B cell (primary cell): ENCODE results near the gene UBE2R2. TPM values are rescaled to one million over a fixed set of nuclear protein-coding genes. Genes with fewer than 3 reads are reported as not detected.

Experiments
- ATAC-seq: fragments of 200-7000 bp; cut with Tn5 transposase; one replicate; pipeline ENCODE4 v1.10.0; 2021; ENCODE audit warnings: low read depth, mild to moderate bottlenecking, moderate number of reproducible peaks, moderate library complexity
- CTCF ChIA-PET: fragments of 350-600 bp; sonication (Branson Sonifier 250); formaldehyde crosslinking; loops from one replicate; lab custom pipeline; 2021; ENCODE audit warnings: antibody characterized with exemption, inconsistent platforms; lab: Charles Lee
- POLR2A ChIA-PET: fragments of 350-600 bp; sonication (Branson Sonifier 250); formaldehyde crosslinking; loops from one replicate; lab custom pipeline; 2021; ENCODE audit warnings: antibody characterized with exemption; lab: Charles Lee
- DNase-seq: peaks from one replicate; pipeline ENCODE4 v3.0.0; 2013
- H2AFZ ChIP-seq: 2 replicates; pipeline ENCODE4 v1.6.1; 2012; ENCODE audit warnings: mild to moderate bottlenecking, low read depth, low read length; ENCODE audit not compliant: insufficient read depth, poor library complexity, severe bottlenecking
- H3K27ac ChIP-seq, 2 donors: 1 replicate in 1 of 2; 2 replicates in 1 of 2; pipeline ENCODE4 v1.5.1; 2012 to 2013; ENCODE audit warnings: low read length in 2 of 2, mild to moderate bottlenecking in 2 of 2, moderate library complexity in 1 of 2
- H3K27me3 ChIP-seq, 4 experiments: fragments of 200-600 bp in 1 of 4; sonication (generic) in 1 of 4; replicated peaks in 1 of 4; 1 replicate in 2 of 4; 2 replicates in 2 of 4; pipeline versions ENCODE4 v1.6.1 to v1.7.0; 2013 to 2016; ENCODE audit warnings: low read length in 3 of 4, mild to moderate bottlenecking in 2 of 4, mixed read lengths in 1 of 4, moderate library complexity in 1 of 4; ENCODE audit not compliant: insufficient read depth in 4 of 4, control insufficient read depth in 3 of 4; ENCODE audit errors: control extremely low read depth in 1 of 4
- H3K36me3 ChIP-seq, 2 experiments: replicated peaks in 1 of 2; 1 replicate in 1 of 2; 2 replicates in 1 of 2; pipeline versions ENCODE4 v1.6.1 to v1.7.1; 2013; ENCODE audit warnings: low read length in 1 of 2; ENCODE audit not compliant: insufficient read depth in 2 of 2, control insufficient read depth in 1 of 2; ENCODE audit errors: control extremely low read depth in 1 of 2, extremely low read depth in 1 of 2
- H3K4me1 ChIP-seq, 2 donors: fragments of 200-600 bp in 1 of 2; sonication (generic) in 1 of 2; 1 replicate in 1 of 2; 2 replicates in 1 of 2; pipeline versions ENCODE4 v1.5.1 to v1.6.1; 2013 to 2017; ENCODE audit warnings: low read length in 2 of 2; ENCODE audit not compliant: control insufficient read depth in 2 of 2, insufficient read depth in 2 of 2
- H3K4me2 ChIP-seq: replicated peaks from 2 replicates; pipeline ENCODE3; 2012; ENCODE audit warnings: mild to moderate bottlenecking, low read depth, low read length; ENCODE audit not compliant: poor library complexity, severe bottlenecking
- H3K4me3 ChIP-seq, 5 experiments: fragments of 200-600 bp in 1 of 5; sonication (generic) in 1 of 5; 1 replicate in 3 of 5; 2 replicates in 2 of 5; pipeline versions ENCODE4 v1.5.1 to v1.7.0; 2011 to 2016; ENCODE audit warnings: low read length in 4 of 5, mild to moderate bottlenecking in 4 of 5, low read depth in 2 of 5, control low read depth in 1 of 5, moderate library complexity in 1 of 5; ENCODE audit not compliant: insufficient read depth in 1 of 5; ENCODE audit errors: control extremely low read depth in 1 of 5, extremely low read depth in 1 of 5
- H3K79me2 ChIP-seq: fragments of 200-600 bp; sonication (generic); one replicate; pipeline ENCODE4 v1.6.0; 2016; ENCODE audit warnings: low read length; ENCODE audit not compliant: control insufficient read depth, insufficient read depth
- H3K9ac ChIP-seq: fragments of 200-600 bp; sonication (generic); 2 replicates; pipeline ENCODE4 v1.6.1; 2017; ENCODE audit warnings: mild to moderate bottlenecking, low read length, moderate library complexity
- H3K9me3 ChIP-seq, 3 donors: one replicate each; pipeline versions ENCODE4 v1.6.1 to v1.7.1; 2013; ENCODE audit warnings: low read length in 2 of 3; ENCODE audit not compliant: control insufficient read depth in 2 of 3, insufficient read depth in 1 of 3; ENCODE audit errors: control extremely low read depth in 1 of 3
- H4K20me1 ChIP-seq: 2 replicates; pipeline ENCODE4 v1.6.0; 2012; ENCODE audit warnings: mild to moderate bottlenecking, low read length; ENCODE audit not compliant: insufficient read depth, control insufficient read depth, poor library complexity, severe bottlenecking
- H3K27ac Mint-ChIP-seq: one replicate; pipeline ENCODE4 v1.8.0; 2021; ENCODE audit warnings: mixed read lengths
- H3K27me3 Mint-ChIP-seq: one replicate; pipeline ENCODE4 v1.8.0; 2021; ENCODE audit warnings: mixed read lengths
- H3K4me1 Mint-ChIP-seq: one replicate; pipeline ENCODE4 v1.8.0; 2021; ENCODE audit warnings: mixed read lengths
- H3K4me3 Mint-ChIP-seq: one replicate; pipeline ENCODE4 v1.8.0; 2021; ENCODE audit warnings: mixed read lengths
- H3K9me3 Mint-ChIP-seq: one replicate; pipeline ENCODE4 v1.8.0; 2022; ENCODE audit warnings: mixed read lengths; ENCODE audit not compliant: insufficient read depth
- EZH2 ChIP-seq: IDR thresholded peaks from 2 replicates; pipeline ENCODE4 v1.6.1; 2012; ENCODE audit warnings: borderline replicate concordance, low read depth, mild to moderate bottlenecking, moderate library complexity, low read length; ENCODE audit not compliant: insufficient read depth, poor library complexity, severe bottlenecking
- WGBS: methylation state at CpG from one replicate; pipeline ENCODE4 v1.1.5; 2013; ENCODE audit warnings: missing lambda C conversion rate; ENCODE audit not compliant: insufficient coverage; 5-methylcytosine and 5-hydroxymethylcytosine counted together
- intact Hi-C: fragments of 100-400 bp; cut with micrococcal nuclease; formaldehyde crosslinking; loops from one replicate; pipeline ENCODE4 v1.10.0; 2022
- polyA plus RNA-seq: library from polyadenylated mRNA; depleted of rRNA; stranded (reverse); fragments of >200 nt; gene quantifications from 2 replicates; pipeline ENCODE4 v1.2.3, GENCODE V29; 2012
- total RNA-seq, 2 donors: library from RNA; stranded (reverse); fragments of 120-200 nt in 1 of 2; gene quantifications; 1 replicate in 1 of 2; 2 replicates in 1 of 2; pipeline versions ENCODE4 v1.2.3 to v1.2.4, GENCODE V29; 2013 to 2022
- TF ChIP-seq, protein P1 (sequence below): fragments of 200-600 bp; IDR thresholded peaks from one replicate; pipeline ENCODE4 v1.8.0; 2022; ENCODE audit warnings: antibody characterized with exemption, mild to moderate bottlenecking

UBE2R2 gene
- total and polyA plus RNA-seq, 2 donors (not counting 1 experiment from before 2014, with no cell fraction given), result 18.9 to 48.8 TPM

DNA sequence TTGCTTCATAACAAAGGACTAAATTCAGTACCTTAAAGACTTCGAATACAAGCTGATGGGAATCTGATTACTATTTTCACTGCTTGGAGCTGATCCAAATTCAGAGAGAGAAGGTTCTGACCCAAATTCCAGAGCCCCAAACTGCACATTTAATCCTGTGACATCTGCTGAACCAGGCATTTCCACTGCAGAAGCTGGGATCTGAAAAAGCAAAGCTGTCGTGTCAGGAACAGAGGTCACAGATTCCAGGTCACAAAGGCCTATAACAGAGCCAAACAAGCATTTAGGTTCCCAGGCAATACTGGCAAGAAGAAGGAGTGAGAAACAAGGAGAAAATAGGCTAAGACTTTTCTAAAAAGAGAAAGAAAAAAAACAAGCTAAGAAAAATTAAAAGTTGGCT is 126.4 kb downstream of the UBE2R2 start:
- ATAC-seq (no peak), DNase-seq (no peak)
- Histone ChIP-seq H3K4me1 (no peaks in the 10 kb centered on the region), H2AFZ (no peak overlapping the region), H3K36me3 (peaks cover 7 to 38% of the 10 kb centered on the region in 2 experiments), H3K79me2 (no peaks in the 10 kb centered on the region), H3K27me3 (no peaks in the 10 kb centered on the region), H3K4me3 (no peak overlapping the region), H3K4me2 (no peak overlapping the region), H3K27ac (no peak overlapping the region), H3K9ac (no peak overlapping the region), H3K9me3 (no peaks in the 10 kb centered on the region), H4K20me1 (no peaks in the 10 kb centered on the region)
- Mint-ChIP-seq H3K27me3 (no peaks in the 10 kb centered on the region), H3K4me1 (no peaks in the 10 kb centered on the region), H3K4me3 (no peak overlapping the region), H3K27ac (no peak overlapping the region), H3K9me3 (no peaks in the 10 kb centered on the region)
- no peak for TF ChIP-seq EZH2
- TF ChIP-seq, protein P1, sequence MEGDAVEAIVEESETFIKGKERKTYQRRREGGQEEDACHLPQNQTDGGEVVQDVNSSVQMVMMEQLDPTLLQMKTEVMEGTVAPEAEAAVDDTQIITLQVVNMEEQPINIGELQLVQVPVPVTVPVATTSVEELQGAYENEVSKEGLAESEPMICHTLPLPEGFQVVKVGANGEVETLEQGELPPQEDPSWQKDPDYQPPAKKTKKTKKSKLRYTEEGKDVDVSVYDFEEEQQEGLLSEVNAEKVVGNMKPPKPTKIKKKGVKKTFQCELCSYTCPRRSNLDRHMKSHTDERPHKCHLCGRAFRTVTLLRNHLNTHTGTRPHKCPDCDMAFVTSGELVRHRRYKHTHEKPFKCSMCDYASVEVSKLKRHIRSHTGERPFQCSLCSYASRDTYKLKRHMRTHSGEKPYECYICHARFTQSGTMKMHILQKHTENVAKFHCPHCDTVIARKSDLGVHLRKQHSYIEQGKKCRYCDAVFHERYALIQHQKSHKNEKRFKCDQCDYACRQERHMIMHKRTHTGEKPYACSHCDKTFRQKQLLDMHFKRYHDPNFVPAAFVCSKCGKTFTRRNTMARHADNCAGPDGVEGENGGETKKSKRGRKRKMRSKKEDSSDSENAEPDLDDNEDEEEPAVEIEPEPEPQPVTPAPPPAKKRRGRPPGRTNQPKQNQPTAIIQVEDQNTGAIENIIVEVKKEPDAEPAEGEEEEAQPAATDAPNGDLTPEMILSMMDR, result no peak
- ChIA-PET POLR2A (no interaction called here), CTCF (no interaction called here)
- 94% methylated on average over 2 of the region's 2 CpGs for WGBS
- intact Hi-C loops, result no loop called here

- Histone ChIP-seq H3K9me3 (no peaks in the 10 kb centered on the region), H2AFZ (no peak overlapping the region), H3K27ac (no peak overlapping the region), H3K36me3 (peaks cover 7 to 31% of the 10 kb centered on the region in 2 experiments), H3K4me3 (no peak overlapping the region), H3K27me3 (no peaks in the 10 kb centered on the region), H3K4me1 (no peaks in the 10 kb centered on the region), H3K9ac (no peak overlapping the region), H3K79me2 (no peaks in the 10 kb centered on the region), H4K20me1 (no peaks in the 10 kb centered on the region), H3K4me2 (no peak overlapping the region)
- Mint-ChIP-seq H3K27ac (no peak overlapping the region), H3K27me3 (no peaks in the 10 kb centered on the region), H3K9me3 (no peaks in the 10 kb centered on the region), H3K4me3 (no peak overlapping the region), H3K4me1 (no peaks in the 10 kb centered on the region)
- no peak for TF ChIP-seq EZH2
- TF ChIP-seq, protein P1, result no peak
- ChIA-PET POLR2A (no interaction called here), CTCF (no interaction called here)
- no peak for DNase-seq
- intact Hi-C loops, result no loop called here
- no peak for ATAC-seq
- WGBS, result 94% methylated on average over 2 of the region's 3 CpGs
Measured at GRCh38 chr9:33946779-33947535, 130.0 kb downstream of the UBE2R2 start.
